ENCODE measurements around the gene SCEL.
"Not testable (repeated sequence)": the region's sequence is repeated elsewhere in the genome, so short reads cannot be mapped to it uniquely, and the experiment has no call there.

The SCEL gene, protein sequence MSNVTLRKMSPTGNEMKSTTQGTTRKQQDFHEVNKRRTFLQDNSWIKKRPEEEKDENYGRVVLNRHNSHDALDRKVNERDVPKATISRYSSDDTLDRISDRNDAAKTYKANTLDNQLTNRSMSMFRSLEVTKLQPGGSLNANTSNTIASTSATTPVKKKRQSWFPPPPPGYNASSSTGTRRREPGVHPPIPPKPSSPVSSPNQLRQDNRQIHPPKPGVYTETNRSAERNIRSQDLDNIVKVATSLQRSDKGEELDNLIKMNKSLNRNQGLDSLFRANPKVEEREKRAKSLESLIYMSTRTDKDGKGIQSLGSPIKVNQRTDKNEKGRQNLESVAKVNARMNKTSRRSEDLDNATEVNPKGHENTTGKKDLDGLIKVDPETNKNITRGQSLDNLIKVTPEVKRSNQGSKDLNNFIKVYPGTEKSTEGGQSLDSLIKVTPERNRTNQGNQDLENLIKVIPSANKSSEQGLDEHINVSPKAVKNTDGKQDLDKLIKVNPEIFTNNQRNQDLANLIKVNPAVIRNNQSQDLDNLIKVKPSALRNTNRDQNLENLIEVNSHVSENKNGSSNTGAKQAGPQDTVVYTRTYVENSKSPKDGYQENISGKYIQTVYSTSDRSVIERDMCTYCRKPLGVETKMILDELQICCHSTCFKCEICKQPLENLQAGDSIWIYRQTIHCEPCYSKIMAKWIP

DNA sequence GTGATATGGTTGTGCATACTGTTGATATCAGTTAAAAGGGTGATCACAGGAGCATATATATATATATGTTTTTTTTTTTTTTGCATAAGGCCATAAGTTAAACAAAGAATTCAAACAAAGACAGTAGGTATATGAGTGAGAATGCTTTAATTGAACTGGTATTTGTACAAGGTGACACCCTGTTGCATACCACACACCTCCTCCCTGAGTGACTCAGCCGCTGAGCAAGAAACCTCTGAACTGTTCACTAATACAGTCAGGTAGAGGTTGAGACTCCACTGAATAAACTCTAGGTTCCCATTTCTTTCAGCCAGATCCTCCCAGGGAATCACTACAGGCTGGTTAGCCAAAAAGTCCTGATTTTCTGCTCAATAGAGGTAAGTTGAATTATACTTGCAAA lies at the start of gene SCEL:
Gene SCEL (plus strand): TSS at position 259 of the 400 bp plus-strand sequence. CDS start 20,170 bp downstream, outside the sequence.
- no peak for DNase-seq (ENCODE audit: low read depth)

DNA sequence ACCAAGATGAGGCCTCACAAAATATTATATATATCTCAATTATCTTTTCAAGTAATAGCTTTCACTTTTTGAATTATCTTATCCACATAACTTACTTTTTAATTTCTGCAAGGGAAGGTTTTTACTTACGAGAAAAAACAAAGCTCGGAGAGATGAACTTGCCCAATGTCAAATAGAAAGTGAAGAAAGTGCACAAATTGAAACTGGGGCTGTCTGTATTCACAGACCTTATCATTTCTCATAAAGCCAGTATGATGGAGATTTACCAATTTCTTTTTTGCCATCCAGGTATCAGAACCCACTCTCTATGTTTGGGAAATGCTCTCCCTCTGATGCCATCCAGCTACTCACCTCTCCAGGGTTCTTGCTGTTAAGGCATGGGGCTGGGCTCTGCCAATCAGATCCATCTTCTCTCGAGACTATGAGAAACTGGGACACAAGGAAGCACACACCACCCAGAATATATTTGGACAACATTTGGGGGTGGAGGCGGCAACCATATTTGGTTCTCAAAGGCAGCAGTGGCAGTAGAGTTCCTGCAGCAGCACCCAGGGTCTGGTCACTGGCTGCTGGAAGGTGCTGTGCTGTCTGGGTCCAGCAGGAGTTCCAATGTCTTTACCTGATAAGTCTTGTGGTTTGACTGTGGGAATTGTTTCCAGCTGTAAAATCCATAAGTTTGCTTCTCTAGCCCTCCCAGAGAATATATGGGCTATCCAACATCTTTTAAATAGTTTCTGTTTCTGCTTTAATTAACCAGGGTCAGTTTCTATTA lies 45.8 kb upstream of the SCEL start:
- DNase-seq (ENCODE audit: low read depth): no peak

DNA sequence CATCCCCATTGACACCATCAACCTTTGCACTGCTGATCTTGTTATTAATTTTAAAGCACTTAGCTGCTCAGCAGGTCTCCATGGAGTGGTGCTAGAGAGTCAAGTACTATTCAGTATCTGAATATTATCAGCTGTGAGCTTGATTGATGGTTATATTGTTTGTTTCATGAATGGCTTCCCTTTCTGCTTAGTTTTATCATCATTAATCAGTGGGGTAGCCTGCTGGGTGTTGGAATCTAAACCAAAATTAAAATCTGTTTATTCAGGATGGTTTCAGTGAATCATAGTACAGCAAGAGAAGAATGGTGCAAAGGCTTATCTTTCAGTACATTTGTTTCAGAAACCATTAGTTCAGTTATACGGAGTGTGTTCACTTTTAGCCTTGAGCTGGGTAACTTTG lies 42.5 kb upstream of the SCEL start:
- no peak for DNase-seq (ENCODE audit: low read depth)

DNA sequence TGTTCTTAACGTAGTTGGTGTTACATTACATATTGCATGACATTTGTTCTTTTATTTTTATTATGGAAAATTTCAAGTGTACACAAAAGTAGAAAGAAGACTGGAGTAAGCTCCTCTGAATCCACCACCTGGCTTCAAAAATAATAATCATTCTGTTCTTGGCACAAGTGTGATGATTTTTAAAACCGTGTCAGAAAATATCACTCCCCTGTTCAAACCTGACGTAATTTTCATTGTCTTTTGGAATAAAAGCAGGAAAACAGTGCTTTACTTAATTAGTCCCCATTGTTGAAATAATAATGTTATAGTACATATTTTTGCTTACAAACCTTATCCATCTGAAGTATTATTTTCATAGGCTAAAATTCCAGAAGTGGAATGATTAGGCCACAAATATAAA lies 41.3 kb upstream of the SCEL start:
- no peak for DNase-seq (ENCODE audit: low read depth)

DNA sequence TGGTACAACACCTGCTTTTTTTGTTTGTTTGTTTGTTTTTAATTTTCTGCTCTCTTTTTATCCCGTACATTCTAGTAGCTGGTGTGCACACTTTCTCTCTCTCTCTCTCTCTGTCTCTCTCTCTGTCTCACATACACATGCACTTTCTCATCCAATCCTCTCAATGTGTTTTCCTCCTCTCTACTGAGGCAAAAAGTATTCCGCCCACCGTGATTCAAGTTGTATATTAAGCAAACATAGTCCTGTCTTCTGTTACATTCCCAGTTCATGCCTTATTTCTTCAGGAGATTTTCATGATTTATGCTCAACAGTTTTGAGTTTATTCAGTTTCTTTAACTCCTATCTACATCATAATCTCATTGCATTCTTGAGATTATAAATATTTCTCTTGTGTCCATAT lies 38.2 kb upstream of the SCEL start:
- no peak for DNase-seq (ENCODE audit: low read depth)

DNA sequence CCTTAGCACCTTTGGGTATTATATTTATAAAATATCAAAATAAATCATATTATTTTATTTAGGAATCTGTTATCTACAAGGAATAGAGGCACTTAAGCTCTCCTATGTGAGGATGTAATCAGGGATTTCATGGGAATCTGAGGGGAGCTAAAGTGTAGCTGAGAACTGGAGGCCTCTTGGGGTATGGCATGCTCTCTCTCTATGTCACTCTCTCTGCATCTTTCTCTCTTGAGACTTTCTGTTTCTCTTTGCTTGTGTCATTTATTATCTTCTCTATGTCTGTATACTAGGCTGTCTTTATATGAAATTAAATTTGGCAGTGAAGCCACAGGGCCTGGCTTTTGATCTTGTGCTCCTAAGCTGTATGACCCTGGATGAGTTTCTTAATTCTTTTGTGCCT lies 37.7 kb upstream of the SCEL start:
- DNase-seq (ENCODE audit: low read depth): no peak

DNA sequence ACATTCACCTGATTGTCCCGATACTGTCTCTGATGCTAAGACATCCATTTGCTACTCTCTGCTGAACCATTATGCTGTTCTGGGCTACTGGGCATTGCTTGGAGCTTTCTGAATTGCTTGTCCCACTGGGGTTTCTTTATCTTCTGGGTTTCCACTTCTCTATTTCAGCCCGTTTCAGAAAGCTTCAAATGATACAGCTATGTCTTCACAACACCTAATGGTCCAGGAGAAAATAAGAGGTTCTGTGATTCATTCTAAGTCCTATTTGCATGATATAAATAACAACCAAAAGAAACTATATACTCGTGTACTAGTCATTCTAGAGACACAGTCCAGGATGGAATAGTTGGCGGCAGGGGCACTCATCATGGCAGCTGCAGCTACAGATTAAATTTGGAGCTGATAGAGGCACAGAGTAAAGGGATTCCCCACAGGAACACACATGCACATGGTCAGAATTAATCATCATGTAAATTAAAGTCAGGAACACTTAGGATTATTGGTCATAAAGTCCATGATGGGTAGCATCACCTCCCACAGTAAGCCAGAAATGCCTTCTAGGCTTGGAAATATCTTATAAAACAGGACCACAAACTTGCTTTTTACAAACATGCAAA lies 33.3 kb upstream of the SCEL start:
- no peak for DNase-seq (ENCODE audit: low read depth)

DNA sequence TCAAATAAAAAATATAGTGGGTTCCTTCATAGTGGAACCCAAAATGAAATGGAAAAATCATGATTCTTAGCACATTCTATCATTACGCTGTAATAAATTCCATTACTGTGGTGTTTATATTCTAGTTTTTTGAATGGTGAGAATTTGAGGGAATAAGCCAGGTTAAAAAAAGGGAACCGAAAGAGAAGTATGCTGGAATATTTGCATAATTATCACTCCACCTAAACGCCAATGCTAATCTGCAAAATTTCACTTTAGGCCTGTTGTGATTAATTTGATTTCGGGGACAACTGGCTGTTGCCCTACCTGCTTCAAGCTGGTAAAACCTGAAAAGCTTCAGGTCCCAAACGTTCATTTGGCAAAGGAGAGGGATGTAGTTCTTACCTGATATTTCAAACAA lies 32.1 kb upstream of the SCEL start:
- DNase-seq (ENCODE audit: low read depth): no peak

DNA sequence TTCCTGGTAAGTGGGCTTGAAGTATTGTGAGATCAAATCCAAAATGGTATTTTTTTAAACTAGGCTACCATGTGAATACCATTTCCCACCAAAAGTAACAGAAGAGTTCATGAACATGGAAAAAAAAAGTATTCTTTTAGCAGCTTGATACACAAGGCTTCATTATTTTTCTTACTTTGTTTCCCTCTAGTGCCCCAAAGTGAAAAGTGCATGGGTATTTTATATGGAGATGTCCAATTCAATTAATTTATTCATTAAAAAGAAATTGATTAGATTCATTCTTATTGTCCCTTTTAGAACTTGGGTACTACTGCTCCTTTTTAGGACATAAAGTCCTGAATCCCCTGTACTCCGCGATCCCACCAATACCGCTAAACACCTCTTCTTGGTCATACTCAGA lies 28.6 kb upstream of the SCEL start:
- no peak for DNase-seq (ENCODE audit: low read depth)

DNA sequence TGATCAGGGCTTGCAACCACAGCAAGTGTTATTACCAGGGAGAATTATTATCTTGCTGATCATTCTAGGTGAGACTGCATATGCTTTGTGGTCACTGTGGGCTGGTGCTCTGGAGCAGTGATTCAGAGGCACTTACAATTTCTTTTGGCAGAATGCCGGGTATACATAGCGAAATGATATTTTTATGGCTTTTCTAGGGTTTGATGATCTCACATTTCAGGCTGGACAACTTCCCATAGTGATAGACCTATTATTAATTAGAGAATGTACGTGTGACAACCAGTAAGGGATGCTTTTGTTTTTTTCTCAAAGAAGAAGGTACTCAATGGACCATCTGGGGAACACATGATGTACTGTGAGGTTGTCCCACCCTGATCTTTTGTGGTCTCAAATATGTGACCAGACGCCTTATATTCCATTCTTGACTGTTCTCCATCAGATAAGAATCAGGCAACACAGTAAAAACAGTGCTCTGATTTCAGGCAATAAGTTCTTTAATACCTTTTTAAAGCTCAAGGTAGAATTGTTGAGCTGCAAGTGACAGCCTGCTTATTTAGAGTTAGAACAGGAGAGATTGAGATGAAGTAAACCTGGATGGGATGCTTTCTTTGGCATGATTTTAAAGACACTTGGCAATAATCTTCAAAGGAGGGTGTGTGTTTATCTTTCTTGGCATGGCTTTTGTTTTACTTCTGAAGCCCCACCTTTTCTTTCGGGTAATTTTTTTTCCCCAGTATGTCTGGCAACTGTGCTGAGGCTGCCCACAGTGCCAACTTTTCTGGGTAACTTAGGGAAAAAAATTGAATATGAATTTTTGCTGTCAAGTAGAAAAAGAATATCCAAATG lies 27.4 kb upstream of the SCEL start:
- DNase-seq (ENCODE audit: low read depth): no peak

DNA sequence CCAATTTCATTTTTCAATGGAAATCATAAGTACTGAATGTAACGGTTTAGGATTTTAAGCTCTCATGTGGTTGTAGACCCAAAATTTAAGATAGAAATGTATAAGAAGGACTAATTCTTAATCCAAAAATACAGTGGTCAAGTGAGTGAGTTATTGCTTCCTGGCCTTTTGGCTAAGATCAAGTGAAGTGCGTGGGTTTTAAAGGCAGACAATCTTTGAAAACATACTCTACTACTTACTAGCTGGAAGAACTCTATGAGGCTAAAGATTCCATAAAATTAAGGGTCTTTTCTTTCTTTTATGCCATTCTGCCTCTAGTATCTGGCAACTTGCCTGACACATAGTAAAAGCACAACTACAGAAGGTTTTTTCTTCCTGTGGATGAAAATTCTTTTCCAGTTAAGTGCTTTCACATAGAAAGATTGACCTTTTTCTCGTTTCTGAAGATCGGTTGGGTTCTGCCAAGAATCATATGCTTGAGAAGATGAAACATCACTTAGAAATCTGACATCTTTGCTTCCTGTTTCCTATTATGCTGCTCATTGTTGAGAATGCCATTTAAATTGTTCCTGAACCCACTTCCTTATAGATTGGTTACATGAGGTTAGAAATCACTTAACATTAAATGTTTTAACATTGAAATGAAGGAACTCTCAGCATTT lies 26.4 kb upstream of the SCEL start:
- DNase-seq (ENCODE audit: low read depth): no peak

DNA sequence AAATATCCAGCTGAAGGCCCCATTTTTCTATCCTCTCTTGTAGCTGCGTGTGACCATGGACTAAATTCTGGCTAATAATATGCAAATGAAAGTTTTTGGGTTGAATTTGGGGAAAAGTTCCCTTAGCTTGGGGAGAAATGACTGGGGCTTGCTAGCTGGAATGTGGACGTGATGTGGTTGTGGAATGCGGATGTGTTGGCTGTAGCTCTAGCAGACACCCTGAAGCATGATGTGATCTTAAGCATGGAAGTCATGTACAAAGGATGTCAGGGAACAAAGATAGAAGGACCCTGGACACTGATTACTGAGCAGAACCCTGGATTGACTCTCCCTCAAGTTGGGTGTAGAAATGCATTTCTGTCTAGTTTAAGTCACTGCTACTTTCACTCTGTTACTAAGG lies 25.4 kb upstream of the SCEL start:
- DNase-seq (ENCODE audit: low read depth): no peak

DNA sequence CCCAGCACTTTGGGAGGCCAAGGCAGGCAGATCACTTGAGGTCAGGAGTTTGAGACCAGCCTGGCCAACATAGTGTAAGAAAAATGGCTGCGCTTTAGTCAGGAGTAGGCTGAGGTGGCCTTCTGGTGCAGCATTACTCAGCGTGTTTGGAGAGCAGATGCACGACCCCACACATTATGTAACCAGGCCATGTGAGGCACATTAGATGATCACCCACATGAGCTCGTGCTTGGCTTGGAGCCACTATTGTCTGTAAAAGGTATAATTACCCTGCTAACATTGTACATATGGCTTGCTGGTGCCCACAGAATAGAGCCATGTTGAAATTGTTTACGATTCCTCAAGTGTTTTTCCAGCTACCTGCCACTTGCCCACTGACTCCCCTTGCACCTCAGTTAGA lies 24.0 kb upstream of the SCEL start:
- no peak for DNase-seq (ENCODE audit: low read depth)

DNA sequence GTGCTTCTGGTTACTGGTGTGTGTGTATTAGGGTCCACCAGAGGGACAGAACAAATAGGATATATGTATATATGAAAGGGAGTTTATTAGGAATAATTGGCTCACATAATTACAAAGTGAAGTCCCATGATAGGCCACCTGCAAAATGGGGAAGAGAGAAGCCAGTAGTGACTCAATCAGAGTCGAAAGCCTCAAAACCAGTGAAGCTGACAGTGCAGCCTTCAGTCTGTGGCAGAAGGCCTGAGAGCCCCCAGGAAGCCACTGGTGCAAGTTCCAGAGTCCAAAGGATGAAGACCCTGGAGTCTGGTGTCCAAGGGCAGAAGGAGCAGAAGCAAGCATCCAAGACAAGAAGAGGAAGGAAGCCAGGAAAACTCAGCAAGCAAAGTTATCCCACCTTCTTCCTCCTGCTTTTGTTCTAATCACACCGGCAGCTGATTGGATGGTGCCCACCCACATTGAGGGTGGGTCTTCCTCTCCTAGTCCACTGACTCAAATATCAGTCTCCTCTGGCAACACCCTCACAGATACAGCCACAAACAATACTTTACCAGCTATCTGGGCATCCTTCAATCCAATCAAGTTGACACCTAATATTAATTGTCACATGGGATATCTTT lies 21.7 kb upstream of the SCEL start:
- no peak for DNase-seq (ENCODE audit: low read depth)

DNA sequence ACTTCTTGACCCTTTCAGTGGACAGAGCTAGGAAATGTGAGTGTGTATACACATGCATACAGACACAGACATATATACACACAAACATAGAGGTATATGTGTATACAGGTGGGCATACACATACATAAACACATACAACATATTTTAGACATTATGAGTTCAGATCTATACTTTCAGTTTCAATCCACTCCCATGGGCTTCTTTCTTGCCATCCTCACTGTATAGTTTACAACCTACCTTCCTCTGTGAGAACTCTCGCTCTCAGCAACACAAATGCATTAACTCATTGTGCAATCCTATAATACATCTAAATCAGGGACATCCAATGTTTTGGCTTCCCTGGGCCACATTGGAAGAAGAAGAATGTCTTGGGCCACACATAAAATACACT lies 21.2 kb upstream of the SCEL start:
- no peak for DNase-seq (ENCODE audit: low read depth)

DNA sequence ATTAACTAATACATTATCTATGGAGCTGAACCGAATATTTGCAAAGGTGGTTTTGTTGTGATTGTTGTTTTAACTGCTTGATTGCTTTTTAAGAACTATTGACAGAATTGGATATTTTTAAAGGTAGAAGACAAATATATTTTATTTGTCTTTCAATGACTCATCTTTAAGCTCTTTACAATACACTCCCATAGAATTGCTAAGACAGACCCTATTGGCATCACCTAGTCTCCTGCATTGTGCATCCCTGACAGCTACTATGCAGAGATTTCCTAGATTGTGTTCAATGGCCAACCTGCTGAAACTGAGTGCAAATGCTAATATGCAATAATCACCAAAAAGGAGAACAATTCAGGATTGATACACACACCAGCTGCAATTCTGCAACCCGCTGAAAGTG lies 19.7 kb upstream of the SCEL start:
- no peak for DNase-seq (ENCODE audit: low read depth)

DNA sequence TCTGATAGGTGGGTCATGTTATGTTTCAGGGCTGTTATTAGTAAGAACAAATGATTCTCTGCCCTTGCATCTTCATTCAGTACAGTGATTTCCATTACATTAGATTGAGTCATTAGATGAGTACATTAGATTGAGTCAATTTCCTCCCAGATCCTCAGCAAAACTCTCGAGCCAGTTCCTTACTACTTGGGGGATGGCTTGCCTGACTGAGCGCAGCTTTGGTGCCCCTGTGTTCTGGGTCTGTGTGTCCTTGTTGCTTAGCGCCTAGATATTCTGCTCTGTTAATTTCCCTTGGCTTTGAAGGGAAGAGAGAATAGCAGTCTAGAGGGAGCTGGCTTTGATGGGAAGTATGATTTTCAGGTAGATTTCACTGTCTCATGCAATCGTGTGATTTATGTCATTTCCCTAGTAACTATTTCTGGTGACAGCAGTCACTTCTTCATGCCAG lies 19.1 kb upstream of the SCEL start:
- DNase-seq (ENCODE audit: low read depth): no peak

DNA sequence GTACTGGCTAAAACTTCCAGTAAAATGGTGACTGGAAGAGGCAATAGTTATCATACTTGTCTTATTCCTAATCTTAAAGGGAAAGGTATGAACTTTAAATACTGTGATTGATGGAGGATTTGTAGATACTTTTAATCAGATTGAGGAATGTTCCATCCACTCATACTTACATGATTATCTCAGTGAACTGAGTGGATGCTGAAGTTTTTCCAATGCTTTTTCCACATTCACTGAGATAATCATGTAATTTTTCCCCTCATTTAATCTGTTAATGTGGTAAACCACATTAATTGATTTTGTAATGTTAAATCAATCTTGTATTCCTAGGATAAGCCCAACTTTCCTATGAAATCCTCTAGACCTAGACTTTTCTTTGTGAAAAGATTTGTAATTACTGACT lies 17.2 kb upstream of the SCEL start:
- DNase-seq (ENCODE audit: low read depth): no peak

DNA sequence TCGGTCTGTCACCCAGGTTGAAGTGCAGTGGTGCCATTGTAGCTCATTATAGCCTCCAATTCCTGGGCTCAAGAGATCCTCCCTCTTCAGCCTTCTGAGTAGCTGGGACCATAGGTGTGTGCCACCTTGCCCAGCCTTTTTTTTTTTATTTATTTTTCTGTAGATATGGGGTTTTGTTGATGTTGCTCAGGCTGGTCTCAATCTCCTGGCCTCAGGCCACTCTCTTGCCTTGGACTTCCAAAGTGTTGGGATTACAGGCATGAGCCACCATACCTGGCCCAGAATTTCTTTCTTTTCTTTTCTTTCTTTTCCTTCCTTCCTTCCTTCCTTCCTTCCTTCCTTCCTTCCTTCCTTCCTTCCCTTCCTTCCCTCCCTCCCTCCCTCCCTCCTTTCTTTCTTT lies 16.1 kb upstream of the SCEL start:
- not testable (repeated sequence) for DNase-seq (ENCODE audit: low read depth)

DNA sequence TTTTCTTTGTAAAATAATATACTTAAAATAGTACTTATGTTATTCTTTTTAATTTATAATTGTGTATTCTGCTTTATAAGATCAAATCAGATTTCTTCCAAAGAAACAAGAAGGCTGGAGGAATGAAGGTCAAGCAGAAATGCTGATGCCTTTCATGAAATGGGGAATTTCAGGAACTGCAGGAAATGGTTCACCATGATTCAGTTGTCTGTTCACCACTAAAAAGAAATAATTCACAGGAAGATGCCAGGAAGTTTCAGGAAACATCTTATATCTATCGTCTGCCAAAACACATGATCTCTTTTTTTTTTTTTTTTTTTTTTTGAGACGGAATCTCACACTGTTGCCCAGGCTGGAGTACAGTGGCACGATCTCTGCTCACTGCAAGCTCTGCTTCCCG lies 15.7 kb upstream of the SCEL start:
- no peak for DNase-seq (ENCODE audit: low read depth)

DNA sequence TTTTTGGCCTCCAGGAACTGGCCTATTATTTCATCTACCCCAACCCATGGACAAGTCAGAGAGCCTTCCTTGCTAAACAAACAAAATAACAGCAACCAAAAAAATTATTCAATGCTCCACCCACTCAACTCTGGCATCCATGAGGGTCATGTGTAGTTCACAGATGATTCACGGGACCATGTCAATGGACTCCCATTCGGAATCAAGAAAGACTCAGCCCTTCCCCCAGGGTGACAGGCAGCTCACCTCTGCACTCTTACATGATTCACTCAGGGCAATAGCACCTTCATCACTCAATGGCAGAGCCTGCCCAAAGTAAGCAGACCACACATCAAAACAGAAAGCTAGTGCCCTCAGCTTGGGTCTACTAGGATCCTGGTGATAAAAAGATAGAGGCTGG lies 14.3 kb upstream of the SCEL start:
- no peak for DNase-seq (ENCODE audit: low read depth)

All from stimulated activated CD8-positive, alpha-beta memory T cell treated with anti-CD3 and anti-CD28 coated beads, Interleukin-15, amount 100 ng/mL, for 1 hour (primary cell).